HG03135 (cell line): ENCODE measurements around the gene ELAVL2.

Experiments used
- ATAC-seq: cut with Tn5 transposase; IDR thresholded peaks from one replicate; pipeline ENCODE4 v1.9.1; 2021; ENCODE audit warnings: mild to moderate bottlenecking, moderate library complexity; ENCODE audit not compliant: unreplicated experiment

ELAVL2 gene

GRCh38 chr9:23774266-23774665, 51.8 kb downstream of the ELAVL2 start:
- ATAC-seq, result no peak

GRCh38 chr9:23772385-23772783, 53.7 kb downstream of the ELAVL2 start:
- no peak for ATAC-seq

GRCh38 chr9:23771746-23772384, 54.2 kb downstream of the ELAVL2 start:
- no peak for ATAC-seq

GRCh38 chr9:23769307-23769935, 56.6 kb downstream of the ELAVL2 start:
- no peak for ATAC-seq

GRCh38 chr9:23768861-23769260, 57.2 kb downstream of the ELAVL2 start:
- ATAC-seq, result no peak

- no peak for ATAC-seq
These were observed 59.4 kb downstream of the ELAVL2 start for GRCh38 chr9:23766613-23767012.

GRCh38 chr9:23765561-23765960, 60.5 kb downstream of the ELAVL2 start:
- no peak for ATAC-seq

GRCh38 chr9:23764219-23764618, 61.8 kb downstream of the ELAVL2 start:
- no peak for ATAC-seq

GRCh38 chr9:23754551-23754950, 71.5 kb downstream of the ELAVL2 start:
- no peak for ATAC-seq

GRCh38 chr9:23752859-23753258, 73.2 kb downstream of the ELAVL2 start:
- ATAC-seq, result no peak

- no peak for ATAC-seq
These were observed 74.4 kb downstream of the ELAVL2 start for GRCh38 chr9:23751633-23752032.

GRCh38 chr9:23750808-23751207, 75.2 kb downstream of the ELAVL2 start:
- ATAC-seq, result no peak

GRCh38 chr9:23747088-23748075, 78.7 kb downstream of the ELAVL2 start:
- no peak for ATAC-seq

- no peak for ATAC-seq
These were observed 79.7 kb downstream of the ELAVL2 start for GRCh38 chr9:23746317-23746716.

- no peak for ATAC-seq
These were observed 83.0 kb downstream of the ELAVL2 start for GRCh38 chr9:23743036-23743435.

GRCh38 chr9:23741351-23741750, 84.7 kb downstream of the ELAVL2 start:
- ATAC-seq, result no peak

- ATAC-seq, result no peak
These were observed 85.5 kb downstream of the ELAVL2 start for GRCh38 chr9:23740531-23740930.

GRCh38 chr9:23739753-23740152, 86.3 kb downstream of the ELAVL2 start:
- ATAC-seq, result no peak

GRCh38 chr9:23736293-23736692, 89.7 kb downstream of the ELAVL2 start:
- ATAC-seq, result no peak

- ATAC-seq, result no peak
These were observed 92.5 kb downstream of the ELAVL2 start for GRCh38 chr9:23733495-23734078.

- no peak for ATAC-seq
These were observed 94.7 kb downstream of the ELAVL2 start for GRCh38 chr9:23731353-23731752.
